GM20431 (cell line): ENCODE measurements around the gene NR5A2.

Experiments
- in situ Hi-C: fragments of 300-500 bp; cut with MseI, MboI; formaldehyde crosslinking; loops from one replicate; pipeline ENCODE4 v1.15.0; 2020; ENCODE audit warnings: low sequenced_read_pairs; ENCODE audit not compliant: unreplicated experiment

Gene NR5A2

DNA sequence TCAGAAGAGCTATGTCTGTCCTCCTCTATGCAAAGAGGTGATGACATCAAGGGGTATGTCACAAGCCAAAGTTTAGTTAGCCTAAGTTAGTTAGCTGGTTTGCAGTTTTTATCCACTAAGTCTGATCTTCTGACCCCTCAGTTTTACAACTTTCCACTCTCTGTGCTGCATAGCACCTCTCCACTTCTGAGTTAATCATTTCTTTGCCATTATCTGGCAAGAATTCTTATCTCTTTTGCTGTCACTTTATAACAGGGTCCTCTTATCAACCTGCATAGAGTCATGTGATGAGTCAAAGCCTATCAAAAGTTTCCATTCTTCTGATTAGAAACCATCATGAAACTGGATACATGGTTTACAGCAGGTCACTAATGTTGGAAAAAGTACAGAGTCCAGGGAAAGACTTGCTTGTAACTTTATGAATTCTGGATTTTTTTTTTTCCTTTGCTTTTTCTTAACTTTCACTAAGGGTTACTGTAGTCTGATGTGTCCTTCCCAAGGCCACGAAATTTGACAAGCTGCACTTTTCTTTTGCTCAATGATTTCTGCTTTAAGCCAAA lies at the start of gene NR5A2:
Gene NR5A2, plus strand, starts transcription at position 447 of the 560 bp plus-strand sequence. CDS start 138 bp downstream, outside the sequence.
- in situ Hi-C loops = no loop called here

DNA sequence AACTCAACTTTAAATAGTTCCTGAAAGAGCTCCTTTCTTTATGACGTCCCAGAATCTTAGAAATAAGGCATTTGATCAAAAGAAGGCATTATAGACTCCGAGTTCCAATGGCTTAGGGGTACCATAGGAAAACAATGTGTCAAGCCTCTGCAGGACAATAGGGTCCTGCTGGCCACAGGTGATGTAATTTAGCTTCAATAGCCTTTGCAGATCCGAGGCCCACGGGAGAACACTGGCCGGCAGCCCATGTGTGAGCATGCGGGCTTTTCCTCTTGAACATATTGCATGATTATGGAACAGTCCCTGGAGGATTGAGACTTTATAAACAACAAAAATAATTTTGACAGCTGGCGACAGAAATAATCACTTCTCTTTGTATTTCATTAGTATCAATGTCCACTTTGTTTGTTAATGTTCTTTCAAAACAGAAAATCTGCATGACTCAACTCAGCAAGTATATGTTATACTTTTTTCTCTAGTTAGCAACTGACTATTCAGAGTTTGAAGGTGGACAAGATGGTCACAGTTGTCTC lies 49.0 kb upstream of the NR5A2 start:
- in situ Hi-C loops = no loop called here

DNA sequence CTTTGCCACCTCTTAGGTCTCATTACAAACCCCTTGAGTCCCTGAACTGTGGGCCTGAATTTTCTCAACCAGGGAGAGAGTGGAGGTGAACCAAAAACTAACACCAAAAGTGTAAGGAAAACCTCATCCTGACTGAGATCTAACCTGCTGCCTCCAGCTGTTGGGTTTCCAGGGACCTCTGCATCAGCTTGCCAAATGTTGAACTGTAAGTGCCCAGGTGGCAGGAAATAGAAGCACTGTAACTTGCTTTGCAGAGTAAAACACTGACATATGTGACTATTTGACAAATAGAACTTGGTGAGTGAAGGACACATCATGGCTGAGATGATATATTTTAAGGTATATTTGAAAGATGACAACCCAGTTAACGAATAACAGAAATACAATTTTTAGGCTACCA lies 48.4 kb upstream of the NR5A2 start:
- in situ Hi-C loops = no loop called here

DNA sequence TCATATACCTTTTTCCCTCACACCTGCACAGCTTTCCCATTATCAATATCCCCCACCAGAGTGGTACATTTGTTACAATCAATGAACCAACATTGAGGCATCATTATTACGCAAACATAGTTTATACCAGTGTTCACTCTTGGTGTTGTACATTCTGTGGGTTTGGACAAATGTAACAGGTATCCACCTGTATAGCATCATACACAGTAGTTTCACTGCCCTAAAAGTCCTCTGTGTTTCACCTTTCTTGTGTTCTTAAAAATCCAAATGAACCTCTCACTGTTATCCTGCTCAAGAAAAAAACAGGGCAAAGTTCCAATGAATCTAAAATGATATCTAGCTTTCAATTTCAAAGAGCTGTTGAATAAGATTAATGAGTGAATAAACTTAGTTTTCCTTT lies 45.9 kb upstream of the NR5A2 start:
- in situ Hi-C loops = no loop called here

DNA sequence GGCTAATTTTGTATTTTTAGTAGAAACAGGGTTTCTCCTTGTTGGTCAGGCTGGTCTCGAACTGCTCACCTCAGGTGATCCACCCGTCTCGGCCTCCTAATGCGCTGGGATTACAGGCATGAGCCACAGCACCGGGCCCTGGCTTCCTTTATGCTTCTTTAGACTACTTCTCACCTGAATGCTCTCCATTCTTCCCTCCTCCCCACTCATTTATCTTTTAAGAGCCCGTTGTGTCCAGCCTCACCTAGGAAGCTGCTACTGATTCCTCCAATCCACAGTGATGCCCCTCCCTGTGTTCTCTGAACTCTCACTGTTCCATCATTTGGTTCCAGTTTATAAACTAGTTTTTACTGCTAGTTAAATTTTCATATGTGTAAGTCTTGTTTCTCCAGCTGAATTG lies 44.9 kb upstream of the NR5A2 start:
- in situ Hi-C loops = no loop called here

DNA sequence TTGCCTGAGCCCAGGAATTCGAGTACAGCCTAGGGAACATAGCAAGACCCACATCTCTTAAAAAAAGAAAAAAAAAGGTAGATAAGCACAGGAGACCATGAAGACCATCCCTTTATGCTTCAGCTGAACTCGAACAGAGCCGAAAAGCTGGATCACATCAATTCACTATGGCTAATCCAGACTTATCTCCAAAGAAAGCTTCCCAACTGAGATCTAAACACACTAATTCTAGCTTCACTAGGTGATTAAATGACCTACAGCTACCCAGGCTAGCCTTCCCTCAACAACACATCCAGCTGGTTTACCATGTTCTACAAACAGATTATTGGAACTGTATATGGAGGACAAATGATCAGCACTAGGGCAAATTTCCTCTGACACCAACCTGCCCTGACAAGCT lies 44.0 kb upstream of the NR5A2 start:
- in situ Hi-C loops = no loop called here

DNA sequence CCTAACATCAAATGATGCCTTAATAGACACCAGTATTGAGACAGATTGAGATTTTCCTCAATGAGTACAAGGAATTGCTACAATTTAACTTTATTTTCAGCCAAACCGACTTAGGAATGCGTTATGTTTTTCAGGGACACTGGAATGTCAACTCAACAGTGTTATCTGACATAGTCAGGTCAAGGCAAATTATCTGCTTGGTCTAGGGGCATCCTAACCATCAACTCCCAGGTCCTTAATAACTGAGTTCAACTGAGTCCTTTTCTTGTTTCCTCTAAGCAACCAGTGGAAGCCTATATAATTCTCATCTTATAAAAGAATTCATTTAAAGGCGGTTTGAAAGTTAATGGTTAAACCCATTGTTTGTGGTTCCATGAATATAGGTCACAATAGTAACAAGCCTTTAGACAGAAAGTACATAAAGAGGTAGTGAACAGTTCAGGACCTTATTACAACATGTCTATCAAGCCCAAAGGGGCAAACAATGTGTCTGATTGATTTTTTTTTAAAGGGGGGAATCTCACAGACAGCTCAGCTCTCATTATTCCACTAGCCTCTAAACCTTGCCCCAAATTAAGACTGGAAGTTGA lies 32.3 kb upstream of the NR5A2 start:
- in situ Hi-C loops = no loop called here

DNA sequence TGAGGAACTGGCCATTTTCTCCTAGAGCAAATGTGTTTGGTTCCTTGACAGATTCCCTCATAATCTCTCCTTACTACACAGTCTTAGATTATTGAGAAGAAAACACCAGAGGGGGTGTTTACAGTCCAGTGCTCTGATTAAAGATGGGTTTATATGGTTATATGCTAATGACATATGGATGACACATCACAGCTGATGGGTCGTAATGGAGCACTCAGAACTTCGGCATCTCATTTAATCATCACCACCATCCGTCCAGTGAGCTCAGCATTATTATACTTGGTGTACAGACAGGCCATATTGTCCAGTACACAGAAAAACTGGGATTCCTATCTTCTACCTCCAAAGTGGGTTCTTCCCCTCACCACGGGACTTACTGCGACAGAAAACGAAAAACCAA lies 22.3 kb upstream of the NR5A2 start:
- in situ Hi-C loops = no loop called here

DNA sequence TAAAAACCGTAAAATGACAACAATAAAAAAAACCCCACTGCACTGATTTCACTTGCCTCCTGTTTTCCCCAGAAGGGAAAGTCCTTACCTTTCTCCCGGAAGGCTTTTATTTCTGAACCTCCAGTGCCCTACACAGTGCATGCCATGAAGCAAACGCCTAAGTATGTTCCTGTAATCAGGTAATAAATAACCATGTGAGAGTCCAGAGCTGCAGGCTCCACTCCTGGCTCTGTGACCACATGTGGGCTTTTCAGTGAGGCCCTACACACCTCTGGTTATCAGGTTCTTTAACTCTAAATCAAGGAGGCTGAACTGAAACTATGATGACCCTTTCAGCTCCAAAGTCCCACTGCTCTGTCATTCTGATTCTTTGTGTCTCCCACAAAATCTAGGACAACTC lies 20.8 kb upstream of the NR5A2 start:
- in situ Hi-C loops = no loop called here

DNA sequence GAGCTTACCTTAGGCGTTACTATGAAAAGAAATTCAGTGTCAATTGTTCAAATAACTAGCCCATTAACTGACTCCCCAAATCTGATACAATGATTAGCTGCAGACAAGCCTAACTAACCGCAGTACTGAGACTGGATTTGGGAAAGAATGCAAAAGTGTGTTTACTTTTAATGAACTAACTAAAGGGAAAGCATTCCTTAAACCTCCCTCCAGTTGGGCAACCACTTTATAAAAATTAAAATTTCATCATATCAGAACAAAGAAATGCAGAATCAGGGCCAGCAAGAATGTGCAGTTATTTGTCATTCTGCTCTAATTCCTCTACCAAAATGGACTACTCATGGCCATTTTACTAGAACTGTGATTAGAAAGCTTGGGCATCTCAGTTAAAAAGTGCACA lies 11.7 kb upstream of the NR5A2 start:
- in situ Hi-C loops = no loop called here

DNA sequence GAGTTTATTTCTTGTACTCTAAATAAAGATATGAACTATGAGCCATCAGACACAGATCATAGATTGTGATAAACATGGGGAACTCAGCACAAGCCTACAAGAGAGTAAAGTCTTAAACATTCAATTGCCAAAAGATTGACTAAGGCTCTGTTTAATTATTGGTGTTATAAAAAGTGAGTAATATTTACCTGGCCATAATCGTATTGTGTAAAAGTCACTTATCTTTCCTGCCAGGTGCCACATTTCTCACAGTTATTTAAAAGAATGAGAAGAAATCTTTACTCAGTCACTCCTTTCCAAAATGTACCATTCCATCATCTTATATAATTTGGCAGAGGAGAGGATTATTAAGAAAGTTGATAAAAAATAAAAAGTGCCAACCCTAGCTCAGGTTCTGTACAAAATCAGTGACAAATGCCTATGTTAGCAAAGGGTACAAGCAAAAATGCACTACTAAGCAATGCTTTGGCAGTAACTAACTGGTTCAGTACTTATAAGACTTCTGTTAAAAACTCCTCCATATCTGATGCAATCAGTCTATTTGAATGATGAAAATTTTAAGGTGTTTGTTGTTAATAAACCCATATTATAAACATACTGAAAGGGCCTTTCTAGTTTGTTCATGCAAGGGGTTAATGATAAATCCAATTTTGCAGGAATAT lies 5.8 kb upstream of the NR5A2 start:
- in situ Hi-C loops = no loop called here

DNA sequence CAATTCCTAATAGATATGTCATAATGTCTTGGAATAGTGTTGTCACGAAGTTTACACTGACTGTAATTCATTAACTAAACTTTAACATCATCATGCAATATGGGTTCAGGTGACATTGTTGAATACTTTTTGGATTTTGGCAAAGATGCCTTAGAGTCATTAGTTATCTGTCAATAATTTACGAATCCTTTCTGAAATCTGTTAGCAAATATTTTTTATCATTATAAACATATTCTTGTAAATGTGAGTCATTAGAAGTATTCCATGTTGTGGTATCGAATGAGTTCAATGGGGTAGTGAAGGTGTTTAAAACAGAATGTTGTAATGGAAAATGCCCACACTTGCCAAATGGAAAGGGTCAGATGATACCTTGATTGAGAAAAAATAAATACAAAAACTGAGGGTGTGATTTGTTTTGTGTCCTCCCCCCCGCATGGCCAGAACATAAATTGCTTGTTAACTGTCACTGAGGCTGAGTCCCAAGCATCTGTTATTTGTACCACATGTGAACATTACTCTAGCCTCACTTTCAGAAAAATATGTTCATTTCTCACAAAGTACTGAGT lies 5.2 kb upstream of the NR5A2 start:
- in situ Hi-C loops = no loop called here

DNA sequence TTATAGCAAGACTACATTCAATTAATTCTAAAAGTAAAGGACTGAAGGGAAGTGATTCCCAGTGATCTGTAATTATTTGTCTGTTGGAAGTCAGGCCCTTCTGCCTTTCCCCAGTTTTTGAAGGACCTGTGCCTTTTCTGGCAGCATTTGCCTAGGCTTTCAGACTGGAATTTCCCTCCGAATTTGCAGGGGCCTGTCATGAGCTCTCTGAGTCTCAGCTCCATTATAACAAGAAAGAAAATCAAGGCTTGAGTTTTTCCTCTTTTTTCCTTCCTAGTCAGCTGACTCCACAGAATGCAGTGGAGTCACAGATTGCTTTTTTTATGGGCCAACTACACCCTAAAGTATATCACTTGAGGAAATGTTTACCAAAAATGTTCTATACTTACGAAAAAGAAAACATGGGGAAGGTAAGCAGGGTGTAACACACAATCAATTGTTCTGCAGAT lies 1.1 kb downstream of the NR5A2 start:
- in situ Hi-C loops = no loop called here

DNA sequence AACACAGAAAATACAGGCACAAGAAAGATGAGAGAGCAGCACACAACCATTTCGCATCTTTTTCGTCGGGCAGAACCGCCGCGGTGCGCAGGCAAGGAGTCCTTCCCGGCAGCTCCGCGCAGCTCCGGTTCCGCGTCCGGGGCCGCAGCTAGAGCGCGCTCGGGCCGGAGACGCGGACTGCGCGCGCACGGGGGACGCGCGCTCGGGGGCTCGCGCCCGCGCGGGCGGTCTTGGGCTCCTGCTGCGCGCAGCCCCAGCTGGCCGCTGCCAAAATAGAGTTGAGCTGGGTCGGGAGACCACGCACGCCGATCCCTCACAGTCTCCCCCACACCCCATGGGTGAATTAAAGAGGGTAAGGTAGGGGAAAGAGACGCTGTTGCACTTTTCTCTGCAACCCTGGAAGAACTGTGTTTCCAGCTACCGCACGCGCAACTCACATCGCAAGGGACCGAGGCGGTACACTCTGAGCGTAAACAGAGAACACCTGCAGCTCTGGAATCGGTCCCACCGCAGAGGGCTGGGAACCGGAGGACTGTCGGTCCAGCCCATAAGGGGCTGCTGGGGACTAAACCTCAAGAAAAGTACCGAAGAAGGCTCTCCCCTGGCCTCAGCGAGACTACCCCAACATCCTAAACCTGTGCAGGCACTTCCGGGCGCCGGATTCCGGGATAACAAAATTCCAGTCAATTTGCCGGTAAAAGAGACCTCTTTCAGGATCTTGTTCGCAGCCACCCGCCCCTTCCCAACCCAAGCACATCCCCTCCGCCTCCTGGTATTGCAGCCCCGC lies 1.7 kb downstream of the NR5A2 start:
- in situ Hi-C loops = no loop called here

DNA sequence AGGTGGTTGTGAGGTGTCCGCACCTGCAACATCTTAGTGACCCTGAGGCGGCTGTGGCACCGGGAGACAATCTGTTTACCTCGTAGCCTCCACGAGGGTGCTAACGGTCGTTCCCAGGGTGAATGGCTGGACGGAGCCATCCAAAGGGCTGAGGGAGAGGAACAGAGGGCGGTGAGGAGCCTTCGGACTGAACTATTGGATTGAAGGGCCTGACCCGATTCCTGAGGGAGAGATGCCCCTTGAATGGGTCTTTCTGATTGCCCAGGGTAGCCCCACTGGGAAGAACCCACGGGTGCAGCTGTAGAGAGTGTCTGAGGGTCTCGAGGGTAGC lies 2.3 kb downstream of the NR5A2 start:
- in situ Hi-C loops = no loop called here

DNA sequence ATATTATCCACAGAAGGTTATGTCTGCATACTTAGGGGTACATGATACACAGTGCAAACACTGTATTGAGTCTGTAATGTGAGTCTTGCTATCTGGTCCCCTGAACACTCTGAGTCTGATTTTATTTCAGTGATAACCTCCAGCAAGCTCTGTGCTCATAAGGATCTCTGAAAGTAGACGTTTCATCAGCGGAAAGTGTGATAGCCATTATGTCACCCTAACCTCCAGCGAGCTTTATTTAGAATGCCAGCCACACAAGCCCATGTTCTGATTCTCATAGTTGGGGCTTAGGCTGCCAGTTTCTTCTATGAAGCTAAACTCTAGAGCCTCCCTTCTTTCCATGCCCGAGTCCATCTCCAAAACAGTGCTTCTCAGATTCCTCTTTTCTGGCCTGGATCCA lies 3.3 kb downstream of the NR5A2 start:
- in situ Hi-C loops = no loop called here

DNA sequence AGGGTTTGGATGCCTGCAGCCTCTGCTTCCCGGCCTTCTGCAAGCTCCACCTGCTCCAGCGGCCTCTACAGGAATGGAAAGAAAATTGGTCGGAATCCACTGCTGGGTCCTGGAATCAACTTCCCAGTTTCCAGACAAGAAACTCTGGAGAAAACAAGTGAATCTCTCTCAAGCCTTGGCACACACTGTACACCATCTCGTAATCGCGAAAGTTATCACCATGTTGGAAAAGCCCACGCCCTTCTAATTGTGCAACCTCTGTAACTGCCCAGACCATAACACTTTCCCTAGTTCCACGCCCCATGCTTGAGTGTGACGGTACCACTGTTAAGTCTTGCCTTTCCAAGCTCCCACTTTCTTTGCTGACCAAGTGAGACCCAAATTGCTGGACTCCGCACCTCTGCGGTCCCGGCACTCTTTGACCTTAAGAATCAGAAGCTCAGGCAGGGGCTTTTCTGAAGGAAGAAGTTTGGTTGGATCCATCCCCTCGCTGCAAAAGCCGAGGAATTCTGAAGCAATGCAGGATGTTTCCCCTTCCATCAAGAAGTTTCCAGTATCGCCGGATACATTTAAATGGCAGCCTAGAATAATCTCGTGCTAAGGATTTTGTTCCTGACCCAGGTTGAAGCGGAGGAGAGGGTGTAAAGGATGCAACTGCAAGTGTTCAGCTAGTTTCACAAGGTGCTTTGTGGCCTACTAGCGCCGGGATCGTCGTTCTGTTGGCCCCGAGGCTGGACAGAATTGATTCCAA lies 6.2 kb downstream of the NR5A2 start:
- in situ Hi-C loops = no loop called here

DNA sequence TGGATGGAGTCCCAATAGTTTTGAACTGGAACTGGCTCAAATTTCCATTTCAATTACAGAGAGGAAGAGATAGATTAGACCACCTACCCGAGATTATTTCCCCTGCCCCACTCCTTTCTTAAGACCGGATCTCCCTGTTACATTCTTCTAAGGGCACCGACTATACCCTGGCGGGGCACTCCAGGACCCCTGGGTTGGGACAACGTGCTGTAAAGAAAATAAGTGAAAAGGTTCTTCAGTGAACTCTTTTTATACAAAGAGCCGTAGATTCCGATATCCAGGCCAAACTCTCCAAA lies 6.7 kb downstream of the NR5A2 start:
- in situ Hi-C loops = no loop called here

DNA sequence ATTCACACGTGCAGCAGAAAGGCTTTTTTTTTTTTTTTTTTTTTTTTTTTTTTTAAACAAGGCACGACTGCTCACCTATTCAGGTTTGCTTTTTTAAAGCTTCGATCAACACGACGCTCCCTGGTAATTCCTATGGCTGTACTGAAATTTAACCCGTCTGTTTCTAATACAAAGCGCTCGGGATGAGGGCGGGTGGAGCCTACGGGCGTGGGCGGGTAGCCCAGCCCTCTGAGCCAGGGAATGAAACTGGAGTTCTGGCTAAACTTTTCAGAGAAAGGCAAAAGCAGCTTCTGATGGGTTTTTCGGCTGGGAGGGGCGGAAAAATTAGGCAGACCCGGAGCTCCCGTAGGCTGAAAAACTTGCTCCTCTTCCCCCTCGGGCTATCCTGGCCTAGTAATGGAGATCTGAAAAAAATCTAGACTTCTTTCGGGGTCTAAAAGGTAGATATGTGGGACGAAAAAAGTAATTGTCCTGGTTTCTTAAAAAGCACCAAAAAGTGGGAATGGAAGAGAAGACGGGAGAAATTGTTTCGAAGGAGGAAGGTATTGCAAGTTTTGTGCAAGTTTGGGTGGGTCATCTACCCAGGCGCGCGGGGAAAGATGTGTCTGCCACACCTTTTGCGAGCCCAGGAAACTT lies 7.4 kb downstream of the NR5A2 start:
- in situ Hi-C loops = no loop called here
